GM15510 (cell line): ENCODE data around the gene TRERF1.

Experiments used
- POLR2A ChIP-seq: IDR thresholded peaks from 3 replicates; pipeline ENCODE4 v1.6.1; 2011; ENCODE audit warnings: borderline replicate concordance; ENCODE audit not compliant: insufficient read length; ENCODE audit errors: extremely low read depth

TRERF1 gene

GRCh38 chr6:42410861-42411260, 40.9 kb downstream of the TRERF1 start:
- TF ChIP-seq POLR2A = no peak

GRCh38 chr6:42409581-42409980, 42.1 kb downstream of the TRERF1 start:
- TF ChIP-seq POLR2A = no peak

GRCh38 chr6:42407379-42407778, 44.3 kb downstream of the TRERF1 start:
- no peak for TF ChIP-seq POLR2A

- no peak for TF ChIP-seq POLR2A
These were observed 45.1 kb downstream of the TRERF1 start for GRCh38 chr6:42406306-42407280.

- TF ChIP-seq POLR2A = no peak
These were observed 46.7 kb downstream of the TRERF1 start for GRCh38 chr6:42405021-42405420.

GRCh38 chr6:42404484-42404883, 47.2 kb downstream of the TRERF1 start:
- no peak for TF ChIP-seq POLR2A

- no peak for TF ChIP-seq POLR2A
These were observed 47.9 kb downstream of the TRERF1 start for GRCh38 chr6:42403831-42404230.

GRCh38 chr6:42403421-42403820, 48.3 kb downstream of the TRERF1 start:
- no peak for TF ChIP-seq POLR2A

GRCh38 chr6:42402184-42402583, 49.5 kb downstream of the TRERF1 start:
- TF ChIP-seq POLR2A = no peak

- no peak for TF ChIP-seq POLR2A
These were observed 50.1 kb downstream of the TRERF1 start for GRCh38 chr6:42401613-42401951.

GRCh38 chr6:42400886-42401612, 50.7 kb downstream of the TRERF1 start:
- TF ChIP-seq POLR2A = no peak

- TF ChIP-seq POLR2A = no peak
These were observed 51.5 kb downstream of the TRERF1 start for GRCh38 chr6:42400061-42400760.

- TF ChIP-seq POLR2A = no peak
These were observed 55.0 kb downstream of the TRERF1 start for GRCh38 chr6:42396720-42397119.

GRCh38 chr6:42394881-42395620, 56.7 kb downstream of the TRERF1 start:
- TF ChIP-seq POLR2A = no peak
